ENCODE measurements around the gene MOB2.
"Not testable (repeated sequence)": the region's sequence is repeated elsewhere in the genome, so short reads cannot be mapped to it uniquely, and the experiment has no call there.

MOB2 gene

DNA sequence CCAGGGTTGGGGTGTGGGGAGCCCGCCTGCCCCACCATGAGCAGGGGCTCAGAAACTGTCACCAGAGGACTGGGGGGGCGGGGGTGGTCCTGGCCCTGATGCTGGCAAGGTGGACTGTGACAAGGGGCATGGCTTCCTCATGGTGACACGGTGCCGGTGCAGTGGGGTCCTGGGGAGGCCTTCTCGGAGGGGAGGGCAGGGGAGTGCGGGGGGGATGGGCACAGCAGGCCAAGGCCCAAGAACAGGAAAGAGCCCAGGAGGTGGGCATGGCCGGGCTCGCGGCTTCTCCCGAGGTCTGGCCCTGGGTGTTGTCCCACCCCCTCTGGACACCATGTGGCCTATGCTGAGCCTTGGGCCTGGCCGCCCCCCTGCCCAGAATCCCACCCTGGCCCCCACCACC lies 47.2 kb downstream of the MOB2 start:
- DNase-seq: no peak

DNA sequence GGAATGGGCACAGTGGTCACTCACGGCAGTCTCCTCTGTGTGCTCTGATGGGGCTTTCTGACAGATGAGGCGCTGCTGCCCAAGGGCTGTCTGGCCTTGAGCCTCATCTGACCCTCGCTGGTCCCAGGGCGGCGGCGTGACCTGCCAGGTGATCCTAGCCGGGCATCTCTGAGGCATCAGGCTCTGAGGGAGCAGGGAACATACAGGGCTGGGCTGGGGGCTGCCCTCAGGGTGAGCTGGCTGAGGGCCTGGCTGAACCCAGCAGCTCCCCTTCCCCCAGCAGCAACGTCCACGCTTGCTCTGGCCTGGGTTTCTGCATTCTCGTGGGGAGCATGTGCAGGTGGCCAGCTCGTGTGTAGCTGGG lies 47.6 kb downstream of the MOB2 start:
- DNase-seq: no peak

DNA sequence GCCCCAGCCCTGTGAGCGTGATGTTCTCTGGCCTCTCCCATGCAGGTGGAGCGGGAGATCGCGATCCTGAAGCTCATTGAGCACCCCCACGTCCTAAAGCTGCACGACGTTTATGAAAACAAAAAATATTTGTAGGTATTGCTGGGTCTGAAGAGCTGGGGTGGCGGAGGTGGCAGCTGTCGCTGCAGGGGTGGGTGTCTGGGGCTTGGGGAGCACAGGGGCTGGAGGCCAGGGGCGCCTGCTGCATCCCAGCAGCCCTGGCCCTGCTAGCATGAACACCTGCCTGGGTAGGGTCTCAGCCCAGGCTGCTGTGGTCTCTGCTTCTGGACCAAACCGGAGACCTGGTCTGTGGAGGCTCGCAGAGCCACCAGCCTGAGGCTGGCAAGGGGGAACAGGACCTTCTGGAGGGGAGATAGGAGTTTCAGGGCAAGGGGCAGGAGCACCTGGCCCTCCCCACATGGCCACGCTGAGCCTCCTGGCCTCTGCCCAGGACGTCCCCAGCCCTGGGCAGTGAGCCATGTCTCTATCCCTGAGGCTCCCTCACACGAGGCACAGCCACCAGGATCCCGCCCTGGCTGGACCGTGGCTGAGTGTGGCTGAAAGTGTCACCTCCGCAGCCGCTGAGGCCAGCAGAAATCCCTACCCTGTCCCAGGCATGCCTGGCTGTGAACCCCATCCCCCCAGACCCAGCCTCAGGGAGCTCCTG lies 48.2 kb downstream of the MOB2 start:
- DNase-seq: no peak

DNA sequence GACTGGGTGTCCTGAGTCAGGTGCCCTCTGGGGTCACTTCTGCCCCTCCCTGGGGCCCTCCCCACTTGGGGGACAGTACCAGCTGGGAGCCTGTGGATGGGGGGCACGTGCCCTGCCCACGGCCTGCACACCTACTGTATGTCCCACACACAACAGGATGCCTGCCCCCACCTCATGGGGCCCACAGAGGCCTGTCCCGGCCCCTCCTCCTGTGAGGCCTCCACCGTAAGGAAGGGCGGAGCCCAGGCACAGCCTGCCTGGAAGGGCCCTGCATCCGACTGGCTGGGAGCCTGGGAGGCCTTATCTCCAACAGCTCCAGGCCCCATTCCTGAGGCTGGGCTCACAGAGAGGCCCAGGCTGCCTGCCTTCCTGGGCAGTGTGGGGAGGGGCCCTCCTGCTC lies 49.1 kb downstream of the MOB2 start:
- no peak for DNase-seq

DNA sequence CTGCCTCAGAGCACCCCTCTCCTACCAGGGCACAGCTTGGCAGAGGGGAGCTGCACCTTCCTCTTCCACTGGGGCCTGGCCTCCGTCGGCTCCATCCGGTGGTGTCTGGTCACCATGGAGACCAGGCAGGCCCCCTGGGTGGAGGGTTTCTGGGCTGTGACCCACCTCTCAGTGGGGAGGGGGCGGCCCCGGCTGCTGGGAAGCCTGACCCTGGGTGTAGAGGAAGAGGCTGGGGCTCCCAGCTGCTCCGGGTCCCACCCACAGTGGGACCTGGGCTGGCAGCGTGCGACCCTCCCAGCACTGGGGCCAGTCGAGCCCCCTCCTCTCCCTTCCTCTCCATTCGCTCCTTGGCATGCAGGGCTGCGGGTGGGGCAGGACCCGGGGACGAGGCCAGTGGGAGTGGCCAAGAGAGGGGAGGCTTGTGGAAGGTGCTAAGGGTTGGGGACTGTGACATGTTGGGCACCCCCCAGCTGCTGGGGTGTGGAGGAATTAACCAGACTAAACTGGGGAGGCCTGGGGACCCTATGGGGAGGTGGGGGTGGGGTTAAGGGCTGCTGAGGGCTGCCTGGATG lies 50.0 kb downstream of the MOB2 start:
- DNase-seq: no peak

DNA sequence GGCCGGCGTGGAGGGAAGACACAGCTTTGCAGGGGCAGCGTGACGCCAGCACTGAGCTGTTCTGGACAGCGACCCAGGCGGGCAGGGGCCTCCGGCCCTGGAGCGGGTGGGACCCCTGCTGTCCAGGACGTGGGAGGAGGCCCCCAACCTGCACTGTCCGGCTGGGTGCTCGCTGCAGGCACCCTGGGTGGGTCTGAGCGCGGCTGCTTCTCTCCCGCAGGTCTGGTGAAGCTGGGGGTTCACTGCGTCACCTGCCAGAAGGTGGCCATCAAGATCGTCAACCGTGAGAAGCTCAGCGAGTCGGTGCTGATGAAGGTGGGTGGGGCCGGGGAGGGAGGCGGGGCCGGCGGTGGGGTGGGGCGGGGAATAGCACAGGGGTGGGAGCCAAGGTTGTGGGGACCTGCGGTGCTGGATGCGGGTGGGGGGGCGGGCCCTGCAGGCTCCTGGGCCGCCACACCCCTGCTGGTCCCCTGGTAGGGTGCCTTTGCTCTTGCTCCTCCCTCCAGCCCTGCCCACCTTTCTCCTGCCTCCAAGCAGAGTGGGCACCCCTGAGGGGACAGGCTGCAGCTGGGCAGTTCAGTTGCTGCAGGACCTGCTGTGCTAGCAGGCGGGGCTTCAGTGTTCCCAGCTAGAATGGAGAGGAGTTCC lies 50.6 kb downstream of the MOB2 start:
- no peak for DNase-seq

DNA sequence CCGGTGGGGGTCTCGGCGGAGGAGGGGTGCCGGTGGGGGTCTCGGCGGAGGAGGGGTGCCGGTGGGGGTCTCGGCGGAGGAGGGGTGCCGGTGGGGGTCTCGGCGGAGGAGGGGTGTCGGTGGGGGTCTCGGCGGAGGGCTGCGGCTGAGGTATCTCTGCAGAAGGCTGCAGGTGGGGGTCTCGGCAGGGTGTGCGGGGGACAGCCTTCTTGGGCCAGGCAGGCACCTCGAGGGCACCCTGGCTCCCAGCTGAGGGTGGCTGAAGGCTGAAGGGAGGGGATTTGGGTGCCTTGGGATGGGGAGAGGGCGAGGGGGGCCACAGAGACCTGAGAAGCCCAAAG lies 51.1 kb downstream of the MOB2 start:
- not testable (repeated sequence) for DNase-seq

DNA sequence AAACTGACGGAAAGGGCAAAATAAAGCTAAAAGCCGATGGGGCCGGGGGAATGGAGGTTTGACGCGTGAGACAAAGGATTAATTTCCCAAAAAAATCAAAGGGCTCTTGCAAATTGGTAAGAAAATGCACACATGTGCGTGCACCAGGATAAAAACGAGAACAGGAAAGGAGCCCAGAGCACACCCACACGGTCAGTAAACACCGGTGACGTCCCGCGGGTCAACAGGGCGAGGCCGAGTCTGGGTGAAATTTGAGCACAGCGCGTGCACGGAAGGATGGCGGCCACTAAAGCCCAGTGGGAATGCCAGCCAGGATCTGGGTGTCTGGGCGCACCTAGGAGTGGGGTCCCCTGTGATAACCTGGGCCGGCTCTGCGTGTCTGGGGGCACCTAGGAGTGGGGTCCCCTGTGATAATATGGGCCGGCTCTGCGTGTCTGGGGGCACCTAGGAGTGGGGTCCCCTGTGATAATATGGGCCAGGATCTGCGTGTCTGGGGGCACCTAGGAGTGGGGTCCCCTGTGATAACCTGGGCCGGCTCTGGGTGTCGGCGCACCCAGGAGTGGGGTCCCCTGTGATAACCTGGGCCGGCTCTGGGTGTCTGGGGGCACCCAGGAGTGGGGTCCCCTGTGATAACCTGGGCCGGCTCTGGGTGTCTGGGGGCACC lies 52.5 kb downstream of the MOB2 start:
- no peak for DNase-seq

DNA sequence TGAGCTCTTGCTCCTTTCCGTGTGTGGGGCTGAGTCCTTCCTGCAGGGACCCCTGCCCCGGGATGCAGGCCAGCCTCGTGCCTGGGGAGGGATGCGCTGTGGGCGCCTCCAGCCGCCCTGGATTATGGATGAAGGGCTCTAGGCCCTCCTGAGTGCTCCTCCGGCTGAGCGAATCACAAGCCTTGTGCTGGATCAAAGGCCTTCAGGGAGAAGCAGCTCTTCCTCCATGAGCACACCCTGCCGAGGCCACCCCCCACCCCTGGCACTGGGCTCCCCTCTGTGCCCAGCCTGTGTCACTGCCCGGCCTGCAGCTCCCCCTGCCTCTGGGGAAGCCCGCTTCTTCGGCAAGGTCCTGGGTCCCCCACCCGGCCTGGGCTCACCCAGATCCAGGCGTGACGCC lies 53.0 kb downstream of the MOB2 start:
- no peak for DNase-seq

DNA sequence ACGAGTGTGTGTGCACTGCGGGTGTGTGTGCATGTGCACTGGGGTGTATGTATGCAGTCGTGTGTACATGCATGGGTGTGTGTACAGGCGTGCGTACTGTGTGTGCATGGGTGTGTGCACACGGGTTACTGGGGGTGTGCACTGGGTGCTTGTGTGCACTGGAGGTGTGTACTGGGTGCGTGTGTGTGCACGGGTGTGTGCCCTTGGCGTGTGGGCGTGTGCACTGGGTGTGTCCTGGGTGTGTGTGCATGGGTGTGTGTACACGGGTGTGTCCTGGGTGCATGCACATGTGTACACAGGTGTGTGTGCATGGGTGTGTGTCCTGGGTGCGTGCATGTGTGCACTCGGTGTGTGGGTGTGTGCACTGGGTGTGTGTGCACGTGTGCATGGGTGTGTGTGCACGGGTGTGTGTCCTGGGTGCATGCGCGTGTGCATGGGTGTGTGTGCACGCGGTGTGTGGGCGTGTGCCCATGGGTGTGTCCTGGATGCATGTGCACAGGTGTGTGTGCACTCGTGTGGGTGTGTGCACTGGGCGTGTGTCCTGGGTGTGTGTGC lies 57.7 kb downstream of the MOB2 start:
- no peak for DNase-seq

DNA sequence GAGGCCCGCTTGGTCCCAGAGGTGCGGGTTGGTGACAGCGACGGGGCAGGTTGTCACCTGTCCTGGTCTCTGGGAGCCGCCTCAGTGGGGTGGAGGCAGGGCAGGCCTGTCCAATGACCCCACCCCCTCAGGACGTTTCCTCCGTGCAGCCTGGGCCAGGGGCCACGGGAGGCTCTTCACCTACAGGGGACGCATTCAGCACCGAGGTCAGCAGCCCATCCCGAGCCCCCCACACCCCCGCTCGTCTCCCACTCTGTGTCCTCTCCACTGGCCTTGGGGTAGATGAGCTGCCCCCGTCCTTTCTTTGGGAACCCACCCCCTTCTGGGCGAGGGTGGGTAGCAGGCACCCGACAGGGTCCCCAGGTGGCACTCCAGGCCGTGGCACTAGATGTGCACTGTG lies 61.1 kb downstream of the MOB2 start:
- DNase-seq: no peak

DNA sequence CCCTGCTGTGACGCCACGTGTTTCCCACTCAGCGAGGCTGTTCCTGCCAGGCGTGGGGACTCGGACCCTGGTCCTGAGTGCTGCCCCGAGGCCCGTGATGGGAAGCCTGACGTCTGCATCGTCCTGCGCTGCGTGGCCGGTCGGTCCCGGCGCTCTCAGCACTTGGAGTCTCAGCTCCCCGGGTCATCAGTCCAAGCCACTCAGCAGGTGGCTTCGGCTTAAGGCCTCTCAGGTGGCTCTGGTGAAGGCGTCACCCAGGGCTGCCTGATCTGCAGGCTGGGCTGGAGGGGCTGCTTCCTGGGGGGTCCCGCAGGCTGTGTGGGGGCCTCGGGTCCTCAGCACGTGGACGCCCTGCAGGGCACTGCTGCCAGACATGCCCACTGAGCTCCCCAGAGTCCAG lies 61.6 kb downstream of the MOB2 start:
- DNase-seq: no peak

DNA sequence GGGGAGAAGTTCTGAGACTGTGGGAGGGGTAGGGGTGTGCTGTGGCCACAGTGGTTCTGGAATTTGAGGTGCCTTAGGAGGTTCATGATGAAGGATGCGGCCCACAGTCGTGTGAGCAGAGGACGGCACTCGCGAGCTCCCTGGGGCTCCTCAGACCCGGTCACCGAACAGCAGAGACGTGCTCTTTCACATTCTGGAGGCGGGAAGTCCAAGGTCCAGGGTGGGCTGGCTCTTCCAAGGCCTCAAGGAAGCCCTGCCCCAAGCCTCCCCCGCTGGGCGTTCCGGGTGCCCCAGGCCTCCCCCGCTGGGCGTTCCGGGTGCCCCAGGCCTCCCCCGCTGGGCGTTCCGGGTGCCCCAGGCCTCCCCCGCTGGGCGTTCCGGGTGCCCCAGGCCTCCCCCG lies 63.2 kb downstream of the MOB2 start:
- not testable (repeated sequence) for DNase-seq

DNA sequence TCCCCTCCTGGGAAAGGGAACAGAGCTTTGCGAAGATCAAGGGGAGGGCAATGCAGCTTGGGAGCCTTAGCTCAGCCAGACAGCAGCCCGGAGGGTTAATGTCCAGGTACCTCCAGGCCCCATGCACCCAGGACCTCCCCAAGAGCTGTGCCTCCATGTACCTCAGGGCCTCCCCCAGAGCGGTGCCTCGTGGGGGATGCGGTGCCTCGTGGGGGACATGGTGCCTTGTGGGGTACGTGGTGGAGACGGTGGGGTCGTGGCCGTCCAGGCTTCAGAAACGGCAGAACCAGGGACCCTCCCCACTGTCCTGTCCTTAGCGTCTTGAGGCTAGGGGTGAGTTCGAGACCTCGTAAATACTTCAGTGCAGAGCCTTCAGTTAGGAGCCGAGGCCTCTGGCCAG lies 63.6 kb downstream of the MOB2 start:
- DNase-seq: no peak

DNA sequence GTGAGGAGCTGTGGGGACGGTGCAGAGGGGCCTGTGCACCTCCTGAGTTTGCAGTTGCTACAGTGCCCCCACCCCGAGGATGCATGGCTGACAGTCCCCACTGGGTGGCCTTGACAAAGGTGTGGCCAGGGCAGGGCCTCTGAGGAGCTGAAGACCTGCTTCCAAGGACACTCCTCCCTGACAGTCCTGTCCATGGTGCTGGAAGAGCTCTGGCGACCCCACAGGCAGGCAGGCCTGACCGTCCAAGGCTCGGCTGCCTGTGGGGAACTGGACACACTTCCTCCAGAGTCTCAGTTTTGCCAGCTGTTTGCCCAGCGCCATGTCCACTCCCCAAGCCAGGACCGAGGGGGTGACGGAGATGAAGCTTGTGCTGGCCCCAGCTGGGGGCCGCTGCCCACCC lies 64.1 kb downstream of the MOB2 start:
- no peak for DNase-seq

DNA sequence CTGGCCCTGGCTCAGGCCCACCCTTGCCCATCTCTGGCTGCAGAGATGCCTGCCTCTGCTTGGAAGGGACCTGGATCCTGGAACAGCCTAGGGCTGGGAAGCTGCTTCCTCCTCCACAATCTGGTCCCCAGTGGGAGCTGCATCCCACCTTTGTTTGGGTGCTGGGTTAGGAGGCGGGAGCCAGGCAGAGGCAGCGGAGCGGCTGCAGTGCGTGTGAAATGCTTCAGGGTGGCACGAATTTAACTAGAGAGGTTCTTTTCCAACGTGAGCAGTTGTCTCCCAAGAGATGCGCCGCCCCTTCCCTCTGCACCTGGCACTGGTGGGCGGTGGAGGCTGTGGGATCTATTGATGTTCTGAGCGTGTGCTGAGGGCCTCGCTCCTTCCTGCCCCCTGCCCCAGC lies 65.3 kb downstream of the MOB2 start:
- no peak for DNase-seq

DNA sequence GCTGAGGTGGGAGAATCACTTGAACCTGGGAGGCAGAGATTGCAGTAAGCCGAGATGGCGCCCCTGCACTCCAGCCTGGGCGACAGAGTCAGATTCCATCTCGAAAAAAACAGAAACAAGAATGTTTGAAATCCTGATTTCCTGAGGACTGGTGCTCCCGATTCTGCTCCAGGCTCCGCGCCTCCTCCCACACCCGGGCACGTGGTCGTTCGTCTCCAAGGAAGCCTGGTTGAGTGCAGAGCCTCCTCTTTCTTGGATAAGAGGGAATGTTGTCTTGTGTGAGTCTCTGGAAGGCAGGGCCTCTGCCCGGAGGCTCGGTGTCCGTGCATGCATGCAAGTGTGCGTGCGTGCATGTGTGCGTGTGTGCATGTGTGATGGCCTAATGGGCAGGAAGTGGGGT lies 66.8 kb downstream of the MOB2 start:
- DNase-seq: no peak
